Measurements from ENCODE around the gene ADAMTS10. TPM values are rescaled to one million over a fixed set of nuclear protein-coding genes. Genes with fewer than 3 reads are reported as not detected.

Gene ADAMTS10
- total and polyA plus RNA-seq, 4 donors: 9.1 to 44.1 (median 15.3) TPM

GRCh38 chr19:8593931-8594330 is 16.6 kb downstream of the ADAMTS10 start:
- 88 to 96% methylated on average over 2 of the region's 2 CpGs for WGBS, 2 donors
- H3K36me3 ChIP-seq (ENCODE audit: control insufficient read depth in 4 of 4, insufficient read depth in 4 of 4, low read length in 4 of 4): peaks cover 0 to 23% (median 13%) of the 10 kb centered on the region in 4 donors
- peaks cover 0 to 12% (median 5%) of the 10 kb centered on the region in 5 donors for H3K4me1 ChIP-seq (ENCODE audit: control insufficient read depth in 5 of 5, insufficient read depth in 5 of 5, low read length in 5 of 5)
- H3K9me3 ChIP-seq (ENCODE audit: control insufficient read depth in 4 of 4, insufficient read depth in 3 of 4, low read length in 3 of 4): peaks cover 0 to 21% (median 0%) of the 10 kb centered on the region in 4 donors
- TF ChIP-seq CTCF (IDR thresholded peaks at IDR 0.05; ENCODE audit: control extremely low read depth, extremely low read depth): no peak
- no peaks in the 10 kb centered on the region for H3K27me3 ChIP-seq (ENCODE audit: control insufficient read depth in 3 of 3, insufficient read depth in 3 of 3, low read length in 2 of 3)
- H3K9ac ChIP-seq (ENCODE audit: insufficient read depth in 1 of 2, low read length in 2 of 2): no peak overlapping the region
- ATAC-seq (ENCODE audit: insufficient read depth, low FRiP score) (no peak), DNase-seq (no peak)
- H3K4me3 ChIP-seq: no peak overlapping the region
- H3K27ac ChIP-seq (ENCODE audit: low read depth in 1 of 2, low read length in 1 of 2): no peak overlapping the region

GRCh38 chr19:8592231-8593009 is 18.1 kb downstream of the ADAMTS10 start:
- DNase-seq: peak; percentile 91 to 94 (median 92)
- no peaks in the 10 kb centered on the region for H3K27me3 ChIP-seq (ENCODE audit: control insufficient read depth in 3 of 3, insufficient read depth in 3 of 3, low read length in 2 of 3)
- H3K36me3 ChIP-seq (ENCODE audit: control insufficient read depth in 4 of 4, insufficient read depth in 4 of 4, low read length in 4 of 4): peaks cover 0 to 22% (median 8%) of the 10 kb centered on the region in 4 donors
- peaks cover 0 to 16% (median 0%) of the 10 kb centered on the region in 4 donors for H3K9me3 ChIP-seq (ENCODE audit: control insufficient read depth in 4 of 4, insufficient read depth in 3 of 4, low read length in 3 of 4)
- WGBS, 2 donors: 1 to 4% methylated on average over 46 to 55 of the region's 55 CpGs
- ATAC-seq (ENCODE audit: insufficient read depth, low FRiP score): peak; percentile 82
- H3K4me1 ChIP-seq (ENCODE audit: control insufficient read depth in 5 of 5, insufficient read depth in 5 of 5, low read length in 5 of 5): peaks cover 0 to 12% (median 5%) of the 10 kb centered on the region in 5 donors
- TF ChIP-seq CTCF (IDR thresholded peaks at IDR 0.05; ENCODE audit: control extremely low read depth, extremely low read depth): no peak
- no peak overlapping the region for H3K4me3 ChIP-seq
- H3K9ac ChIP-seq (ENCODE audit: insufficient read depth in 1 of 2, low read length in 2 of 2): peak overlapping the region in 1 of 2 donors; percentile 49
- H3K27ac ChIP-seq (ENCODE audit: low read depth in 1 of 2, low read length in 1 of 2): no peak overlapping the region

- WGBS, 2 donors: 91 to 95% methylated on average over 32 of the region's 32 CpGs
- Histone ChIP-seq H3K9ac (ENCODE audit: insufficient read depth in 1 of 2, low read length in 2 of 2) (no peak overlapping the region), H3K36me3 (ENCODE audit: control insufficient read depth in 4 of 4, insufficient read depth in 4 of 4, low read length in 4 of 4) (peaks cover 0 to 12% (median 1%) of the 10 kb centered on the region in 4 donors), H3K27me3 (ENCODE audit: control insufficient read depth in 3 of 3, insufficient read depth in 3 of 3, low read length in 2 of 3) (no peaks in the 10 kb centered on the region), H3K9me3 (ENCODE audit: control insufficient read depth in 4 of 4, insufficient read depth in 3 of 4, low read length in 3 of 4) (peaks cover 0 to 7% (median 0%) of the 10 kb centered on the region in 4 donors), H3K4me1 (ENCODE audit: control insufficient read depth in 5 of 5, insufficient read depth in 5 of 5, low read length in 5 of 5) (peaks cover 0 to 12% (median 5%) of the 10 kb centered on the region in 5 donors), H3K27ac (ENCODE audit: low read depth in 1 of 2, low read length in 1 of 2) (no peak overlapping the region), H3K4me3 (no peak overlapping the region)
- ATAC-seq (ENCODE audit: insufficient read depth, low FRiP score): no peak
- no peak for DNase-seq
- no peak for TF ChIP-seq CTCF (IDR thresholded peaks at IDR 0.05; ENCODE audit: control extremely low read depth, extremely low read depth)
Measured at GRCh38 chr19:8589177-8589714, 21.3 kb downstream of the ADAMTS10 start.
